ENCODE results near the gene PLXNA2. TPM values are rescaled to one million over a fixed set of nuclear protein-coding genes. Genes with fewer than 3 reads are reported as not detected.

PLXNA2 gene
- total and polyA plus RNA-seq, 2 of the 8 experiments (the other 6 are each of a cell fraction or from before 2014, with no cell fraction given), result 0.33 to 1.5 TPM

GRCh38 chr1:208156741-208157140 is 87.4 kb downstream of the PLXNA2 start:
- Histone ChIP-seq H2BK15ac (ENCODE audit: low read length) (no peak overlapping the region), H2AFZ (ENCODE audit: low read length) (no peak overlapping the region), H4K8ac (ENCODE audit: extremely low read depth, insufficient read depth, low read length) (no peak overlapping the region), H3K23me2 (ENCODE audit: low read depth, low read length) (no peaks in the 10 kb centered on the region; the same call in 1 of the 2 replicates), H2BK5ac (ENCODE audit: low read depth, low read length) (no peak overlapping the region), H3K79me2 (ENCODE audit: control insufficient read depth in 1 of 2, insufficient read depth in 2 of 2, low read length in 2 of 2) (no peaks in the 10 kb centered on the region), H3K9me3 (ENCODE audit: insufficient read depth in 2 of 2, low read depth in 1 of 2, low read length in 1 of 2) (no peaks in the 10 kb centered on the region), H3K79me1 (ENCODE audit: low read depth, low read length) (no peaks in the 10 kb centered on the region), H2BK120ac (replicated peaks; ENCODE audit: low read depth, low read length) (no peak overlapping the region), H3K27me3 (replicated peaks in 1 of 4; ENCODE audit: control insufficient read depth in 3 of 4, extremely low read depth in 1 of 4, insufficient read depth in 3 of 4, low read length in 3 of 4) (0 out of 7 replicates have a peak, but pooled peaks cover 0 to 4% (median 0%) of the 10 kb centered on the region in 4 experiments), H3K14ac (ENCODE audit: insufficient read length) (no peak overlapping the region), H3K23ac (ENCODE audit: insufficient read length) (no peak overlapping the region), H3K27ac (ENCODE audit: low read depth, low read length) (no peak overlapping the region), H3K18ac (ENCODE audit: extremely low read depth, low read length) (no peak overlapping the region), H4K5ac (ENCODE audit: insufficient read length, low read depth, low read length) (no peak overlapping the region), H2AK5ac (ENCODE audit: low read depth, low read length) (no peak overlapping the region), H2BK12ac (ENCODE audit: low read depth, low read length) (no peak overlapping the region), H3K36me3 (ENCODE audit: control insufficient read depth in 2 of 4, insufficient read depth in 4 of 4, low read length in 3 of 4) (no peaks in the 10 kb centered on the region), H3K56ac (replicated peaks; ENCODE audit: insufficient read length, low read depth, low read length) (no peak overlapping the region), H3K4me1 (replicated peaks in 1 of 4; ENCODE audit: control insufficient read depth in 3 of 4, insufficient read depth in 4 of 4, low read length in 3 of 4) (peaks cover 4 to 19% (median 14%) of the 10 kb centered on the region in 4 experiments), H2BK20ac (ENCODE audit: low read length) (no peak overlapping the region), H3K9ac (replicated peaks in 1 of 4; ENCODE audit: extremely low read depth in 1 of 4, low read depth in 3 of 4, low read length in 3 of 4) (no peak overlapping the region), H4K20me1 (replicated peaks in 1 of 2; ENCODE audit: control insufficient read depth in 1 of 2, insufficient read depth in 2 of 2, low read length in 2 of 2) (no peaks in the 10 kb centered on the region), H4K91ac (replicated peaks; ENCODE audit: insufficient read length, low read length) (no peak overlapping the region), H3K4me2 (ENCODE audit: insufficient read depth in 1 of 2, low read depth in 2 of 2, low read length in 2 of 2) (no peak overlapping the region), H3K4ac (replicated peaks; ENCODE audit: insufficient read length, low read depth, low read length) (no peak overlapping the region), H3K4me3 (ENCODE audit: extremely low read depth in 1 of 4, insufficient read depth in 2 of 4, low read depth in 3 of 4, low read length in 4 of 4) (no peak overlapping the region)
- DNase-seq (ENCODE audit: low read depth in 1 of 2, low spot score in 2 of 2) (no peak), FAIRE-seq (no peak)
- POLR2A ChIA-PET (ENCODE audit: partially characterized antibody), result no interaction called here
- no peak for TF ChIP-seq TCF12 (IDR thresholded peaks at IDR 0.05; ENCODE audit: low read depth, low read length)
- no peak for TF ChIP-seq POLR2AphosphoS5 (IDR thresholded peaks at IDR 0.05; ENCODE audit: low read depth, low read length)
- no peak for TF ChIP-seq ASH2L (IDR thresholded peaks at IDR 0.05; ENCODE audit: low read length)
- no peak for TF ChIP-seq CHD2 (IDR thresholded peaks at IDR 0.05; ENCODE audit: low read length)
- no peak for TF ChIP-seq KDM1A (IDR thresholded peaks at IDR 0.05; ENCODE audit: borderline replicate concordance, low read length)
- TF ChIP-seq GABPA (IDR thresholded peaks at IDR 0.05; ENCODE audit: borderline replicate concordance, insufficient read depth, low read length), result no peak
- TF ChIP-seq E2F6 (IDR thresholded peaks at IDR 0.05), result no peak
- no peak for TF ChIP-seq SRF (IDR thresholded peaks at IDR 0.05; ENCODE audit: low read depth, low read length)
- TF ChIP-seq NRF1 (IDR thresholded peaks at IDR 0.05; ENCODE audit: low read depth, low read length), result no peak
- TF ChIP-seq YY1 (IDR thresholded peaks at IDR 0.05; ENCODE audit: low read depth, low read length), result no peak
- CTCF ChIA-PET (ENCODE audit: partially characterized antibody), result interaction anchor here (1.2 to 4.2 kb wide), 2 partner anchors 25 to 30 kb away, joined by 4 to 24 read pairs; no protein-coding TSS in a partner anchor
- 96% methylated on average over 2 of the region's 2 CpGs; no CpG with 5 or more reads in 1 of the 2 experiments for WGBS, 2 experiments (ENCODE audit: extremely low coverage in 1 of 2, insufficient coverage in 1 of 2, insufficient read length in 1 of 2, insufficient replicate concordance in 2 of 2, low coverage in 1 of 2, low lambda C conversion rate in 2 of 2, missing lambda C conversion rate in 1 of 2)
